IPS-15b (cell line): Measurements from ENCODE around the gene JAG1.

Source experiments
- H3K27me3 ChIP-seq: one replicate; pipeline ENCODE4 v1.6.1; 2013; ENCODE audit warnings: low read length; ENCODE audit not compliant: control insufficient read depth, insufficient read depth
- H3K36me3 ChIP-seq: one replicate; pipeline ENCODE4 v1.6.1; 2013; ENCODE audit warnings: low read length; ENCODE audit not compliant: control insufficient read depth, insufficient read depth
- H3K4me1 ChIP-seq: one replicate; pipeline ENCODE4 v1.6.1; 2013; ENCODE audit warnings: mild to moderate bottlenecking, low read length; ENCODE audit not compliant: control insufficient read depth, insufficient read depth
- H3K4me3 ChIP-seq: one replicate; pipeline ENCODE4 v1.5.1; 2013; ENCODE audit warnings: low read depth, low read length
- H3K9ac ChIP-seq: one replicate; pipeline ENCODE4 v1.6.1; 2013; ENCODE audit warnings: low read depth, mild to moderate bottlenecking, low read length
- H3K9me3 ChIP-seq: one replicate; pipeline ENCODE4 v1.6.1; 2013; ENCODE audit warnings: mild to moderate bottlenecking, low read length; ENCODE audit not compliant: control insufficient read depth, insufficient read depth

JAG1 gene

DNA sequence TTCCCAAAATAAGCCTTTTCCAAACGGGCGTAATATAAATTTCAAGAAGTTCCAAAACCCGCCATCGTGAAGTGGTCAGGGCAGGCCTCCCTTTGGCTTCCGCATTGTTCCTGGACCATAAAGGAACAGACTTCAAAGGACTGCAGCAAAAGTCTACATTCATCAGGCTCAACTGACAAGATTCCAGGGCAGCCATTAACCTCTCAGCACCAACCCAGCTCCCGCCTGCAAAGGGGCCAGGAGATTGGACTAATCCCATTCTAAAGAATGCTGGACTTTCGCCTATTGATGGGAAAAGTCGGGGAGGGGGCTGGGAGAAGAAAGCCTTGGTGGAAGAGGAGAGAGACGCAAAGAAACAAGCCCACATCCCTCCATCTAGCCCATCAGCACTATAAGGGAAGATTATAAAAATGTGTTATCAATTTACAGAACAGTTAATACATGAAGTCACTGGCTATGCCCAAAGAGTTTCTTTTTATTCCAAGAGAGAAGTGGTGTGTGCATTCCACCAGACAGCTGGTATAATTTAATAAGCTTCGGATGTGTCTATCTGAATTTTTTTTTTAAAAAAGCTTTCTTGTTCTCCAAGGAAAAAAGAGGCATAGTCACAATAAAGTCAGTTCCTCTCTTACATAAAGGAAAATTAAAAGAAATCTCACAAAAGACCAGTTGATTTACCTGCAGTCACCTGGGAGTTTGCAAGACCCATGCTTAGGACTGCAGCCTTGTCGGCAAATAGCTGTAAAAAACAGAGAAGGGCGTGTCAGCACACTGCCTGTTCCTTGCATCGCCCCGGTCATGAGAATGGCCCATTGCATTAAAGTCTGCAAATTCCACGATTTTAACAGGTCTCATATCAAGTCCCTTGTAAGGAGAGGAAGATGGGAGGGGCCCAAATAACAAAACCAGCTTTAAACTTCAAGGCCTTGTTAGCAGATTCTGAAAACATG is 17.8 kb downstream of the JAG1 start:
- no peak overlapping the region for H3K4me3 ChIP-seq
- H3K9me3 ChIP-seq, result no peaks in the 10 kb centered on the region
- no peaks in the 10 kb centered on the region for H3K27me3 ChIP-seq
- H3K36me3 ChIP-seq, result peaks cover 4% of the 10 kb centered on the region
- H3K4me1 ChIP-seq, result peaks cover 31% of the 10 kb centered on the region
- H3K9ac ChIP-seq, result no peak overlapping the region

DNA sequence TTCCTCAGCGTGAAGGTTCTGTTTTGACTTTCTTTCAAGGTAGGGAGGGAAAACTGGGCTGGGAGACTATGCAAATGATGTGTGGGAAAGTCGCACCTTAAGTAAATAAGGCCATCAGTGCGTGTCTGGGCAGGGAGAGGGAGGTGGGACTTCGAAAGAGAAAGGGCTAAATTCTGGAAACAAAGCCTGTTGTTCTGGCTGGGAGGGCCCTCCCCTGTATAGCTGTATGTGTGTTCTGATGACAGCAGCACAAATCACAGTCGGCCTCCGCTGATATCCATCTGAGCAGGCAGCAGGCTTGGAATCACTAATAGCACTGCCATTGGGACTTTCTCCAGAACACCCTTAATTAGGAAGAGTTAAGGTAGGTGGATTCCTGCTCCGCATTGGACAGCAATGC is 19.2 kb downstream of the JAG1 start:
- Histone ChIP-seq H3K4me1 (peaks cover 30% of the 10 kb centered on the region), H3K27me3 (no peaks in the 10 kb centered on the region), H3K4me3 (no peak overlapping the region), H3K9me3 (no peaks in the 10 kb centered on the region), H3K36me3 (peaks cover 2% of the 10 kb centered on the region), H3K9ac (no peak overlapping the region)

- peaks cover 2% of the 10 kb centered on the region for H3K36me3 ChIP-seq
These were observed 19.6 kb downstream of the JAG1 start for GRCh38 chr20:10654250-10654610.

GRCh38 chr20:10653599-10654249 is 20.1 kb downstream of the JAG1 start:
- Histone ChIP-seq H3K4me3 (no peak overlapping the region), H3K27me3 (no peaks in the 10 kb centered on the region), H3K9ac (no peak overlapping the region), H3K36me3 (peaks cover 3% of the 10 kb centered on the region), H3K4me1 (peaks cover 37% of the 10 kb centered on the region), H3K9me3 (no peaks in the 10 kb centered on the region)

More at GRCh38 chr20:10654250-10654610, 19.6 kb downstream of the JAG1 start:
- no peaks in the 10 kb centered on the region for H3K9me3 ChIP-seq
- H3K27me3 ChIP-seq, result no peaks in the 10 kb centered on the region
- peaks cover 32% of the 10 kb centered on the region for H3K4me1 ChIP-seq
- no peak overlapping the region for H3K9ac ChIP-seq
- H3K4me3 ChIP-seq, result no peak overlapping the region

DNA sequence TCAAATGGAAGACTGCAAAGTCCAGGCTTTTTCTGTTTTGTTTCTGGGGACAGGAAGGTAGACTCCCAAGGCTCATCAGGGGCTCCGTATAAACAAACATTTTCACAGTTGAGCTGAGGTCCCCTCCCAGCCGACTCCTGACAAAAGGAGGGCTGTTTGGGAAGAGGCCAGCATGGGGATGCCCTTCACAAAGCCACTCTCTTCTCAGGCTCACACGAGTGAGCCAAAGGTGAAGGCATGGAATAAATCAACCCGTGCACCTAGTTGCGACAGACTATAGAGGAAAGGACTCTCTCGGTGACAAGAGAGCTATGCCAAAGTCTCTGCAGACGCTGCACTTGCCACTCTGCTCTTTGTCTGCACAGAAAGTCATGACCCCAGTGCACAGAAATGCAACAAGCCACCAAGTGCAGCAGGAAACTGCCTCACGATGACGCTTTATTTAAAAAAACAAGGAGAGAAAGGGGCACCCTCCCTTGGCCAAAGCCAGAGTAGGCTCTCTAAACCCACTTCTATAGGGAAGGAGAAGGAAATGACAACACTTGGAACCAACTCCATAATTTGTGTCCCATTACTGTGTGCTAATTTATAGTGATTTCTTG is 21.0 kb downstream of the JAG1 start:
- Histone ChIP-seq H3K36me3 (peaks cover 12% of the 10 kb centered on the region), H3K9me3 (no peaks in the 10 kb centered on the region), H3K4me1 (peaks cover 40% of the 10 kb centered on the region), H3K9ac (no peak overlapping the region), H3K4me3 (no peak overlapping the region), H3K27me3 (no peaks in the 10 kb centered on the region)

DNA sequence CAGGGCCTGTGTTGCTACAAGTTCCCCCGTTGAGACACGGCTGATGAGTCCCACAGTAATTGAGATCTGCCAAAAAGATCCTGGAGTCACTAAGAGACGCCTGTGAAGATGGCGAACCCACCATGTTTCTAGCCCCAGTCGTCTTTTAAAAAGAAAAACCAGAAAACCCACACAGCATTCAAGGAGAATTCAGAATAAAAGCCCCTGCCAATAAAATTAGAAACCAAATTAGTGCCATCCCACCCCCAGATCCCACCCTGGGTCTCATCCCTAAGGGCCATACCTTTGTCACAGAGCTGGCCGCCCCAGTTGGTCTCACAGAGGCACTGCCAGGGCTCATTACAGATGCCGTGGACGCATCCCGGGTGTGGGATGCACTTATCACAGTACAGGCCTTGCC is 21.6 kb downstream of the JAG1 start:
- peaks cover 40% of the 10 kb centered on the region for H3K4me1 ChIP-seq
- no peak overlapping the region for H3K4me3 ChIP-seq
- no peaks in the 10 kb centered on the region for H3K9me3 ChIP-seq
- no peaks in the 10 kb centered on the region for H3K27me3 ChIP-seq
- peaks cover 18% of the 10 kb centered on the region for H3K36me3 ChIP-seq
- H3K9ac ChIP-seq, result no peak overlapping the region

DNA sequence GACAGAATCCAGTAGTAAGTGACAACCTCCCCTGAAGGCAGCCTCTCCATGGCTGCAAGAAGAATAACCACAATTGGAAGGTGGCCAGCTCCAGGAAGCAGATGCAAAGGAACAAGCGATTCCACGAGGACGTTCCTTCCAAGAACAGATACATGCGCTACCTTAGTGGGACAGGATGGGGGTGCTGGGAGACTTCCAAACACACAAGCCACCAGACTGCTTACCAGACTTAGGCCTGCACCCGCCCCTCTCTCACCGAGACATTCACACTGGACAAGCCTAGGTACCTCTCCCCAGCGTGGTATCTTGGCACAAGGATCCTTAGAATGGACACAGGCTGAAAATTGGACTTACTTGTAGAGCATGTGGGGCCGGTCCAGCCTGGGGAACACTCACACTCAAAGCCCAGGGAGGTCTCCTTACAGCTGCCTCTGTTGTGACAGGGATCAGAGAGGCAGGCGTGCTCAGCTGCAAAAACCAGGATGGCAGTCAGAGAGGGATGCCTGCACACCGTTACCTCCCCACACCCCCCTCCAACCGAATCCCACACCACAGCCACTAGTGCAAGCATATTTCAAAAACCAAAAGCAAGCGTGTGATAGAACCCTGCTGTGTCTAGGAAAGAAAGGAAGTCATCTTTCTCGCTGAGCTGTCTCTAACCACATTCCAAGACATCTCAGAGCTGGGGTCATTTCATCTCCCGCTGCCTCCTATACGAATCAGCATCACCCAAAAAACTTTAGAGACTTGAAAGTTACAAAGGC is 22.4 kb downstream of the JAG1 start:
- Histone ChIP-seq H3K4me3 (no peak overlapping the region), H3K9ac (no peak overlapping the region), H3K27me3 (no peaks in the 10 kb centered on the region), H3K9me3 (no peaks in the 10 kb centered on the region), H3K4me1 (peaks cover 40% of the 10 kb centered on the region), H3K36me3 (peaks cover 26% of the 10 kb centered on the region)

DNA sequence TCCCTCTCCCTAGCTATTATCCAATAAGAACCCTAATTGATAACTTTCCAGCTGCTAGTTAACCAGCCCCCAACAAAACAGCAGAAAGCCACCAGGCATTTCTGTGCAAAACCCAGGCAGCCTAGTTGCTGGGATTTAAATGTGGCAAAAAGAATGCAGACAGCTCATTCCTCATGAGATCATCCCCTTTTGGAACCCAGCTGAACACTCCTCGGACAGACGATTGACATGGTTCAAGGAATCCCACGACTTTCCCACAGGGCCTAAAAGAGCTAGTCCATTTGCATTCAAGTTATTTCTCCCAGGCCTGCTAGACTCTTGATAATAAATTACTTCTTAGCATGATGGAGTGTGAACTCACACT is 24.0 kb downstream of the JAG1 start:
- Histone ChIP-seq H3K36me3 (peaks cover 42% of the 10 kb centered on the region), H3K9ac (no peak overlapping the region), H3K4me1 (peaks cover 33% of the 10 kb centered on the region), H3K27me3 (no peaks in the 10 kb centered on the region), H3K4me3 (no peak overlapping the region), H3K9me3 (no peaks in the 10 kb centered on the region)

- Histone ChIP-seq H3K9ac (no peak overlapping the region), H3K27me3 (no peaks in the 10 kb centered on the region), H3K9me3 (no peaks in the 10 kb centered on the region), H3K4me3 (peak overlapping the region; percentile 5), H3K4me1 (peaks cover 29% of the 10 kb centered on the region), H3K36me3 (peaks cover 47% of the 10 kb centered on the region)
These were observed 24.6 kb downstream of the JAG1 start for GRCh38 chr20:10649080-10649796.

- Histone ChIP-seq H3K4me3 (no peak overlapping the region), H3K36me3 (peaks cover 51% of the 10 kb centered on the region), H3K4me1 (peaks cover 23% of the 10 kb centered on the region), H3K9me3 (no peaks in the 10 kb centered on the region), H3K9ac (no peak overlapping the region), H3K27me3 (no peaks in the 10 kb centered on the region)
These were observed 25.1 kb downstream of the JAG1 start for GRCh38 chr20:10648651-10649050.

DNA sequence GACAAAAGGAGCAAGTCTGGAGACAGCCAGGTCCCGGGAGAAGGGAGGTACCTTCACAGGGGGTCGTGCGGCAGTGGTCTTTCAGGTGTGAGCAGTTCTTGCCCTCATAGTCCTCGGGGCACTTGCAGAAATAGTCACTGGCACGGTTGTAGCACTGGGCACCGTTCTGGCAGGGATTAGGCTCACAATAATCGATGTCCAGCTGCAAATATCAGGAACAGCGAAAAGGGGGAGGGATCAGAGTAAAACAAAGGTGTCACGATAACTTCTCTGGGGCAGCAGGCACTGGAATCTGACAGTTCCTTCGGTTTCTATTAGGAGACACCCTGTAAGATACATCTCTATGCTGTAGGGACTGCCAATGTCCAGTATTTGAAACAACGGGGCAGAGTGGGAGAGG is 25.9 kb downstream of the JAG1 start:
- Histone ChIP-seq H3K4me3 (no peak overlapping the region), H3K36me3 (peaks cover 56% of the 10 kb centered on the region), H3K9me3 (no peaks in the 10 kb centered on the region), H3K4me1 (peaks cover 22% of the 10 kb centered on the region), H3K27me3 (no peaks in the 10 kb centered on the region), H3K9ac (no peak overlapping the region)
